GM19372 (cell line): ENCODE results near the gene SNX30.

Experiments
- ATAC-seq: cut with Tn5 transposase; IDR thresholded peaks from one replicate; pipeline ENCODE4 v1.9.1; 2021; ENCODE audit warnings: mild to moderate bottlenecking, low read depth, moderate library complexity; ENCODE audit not compliant: unreplicated experiment

Gene SNX30

DNA sequence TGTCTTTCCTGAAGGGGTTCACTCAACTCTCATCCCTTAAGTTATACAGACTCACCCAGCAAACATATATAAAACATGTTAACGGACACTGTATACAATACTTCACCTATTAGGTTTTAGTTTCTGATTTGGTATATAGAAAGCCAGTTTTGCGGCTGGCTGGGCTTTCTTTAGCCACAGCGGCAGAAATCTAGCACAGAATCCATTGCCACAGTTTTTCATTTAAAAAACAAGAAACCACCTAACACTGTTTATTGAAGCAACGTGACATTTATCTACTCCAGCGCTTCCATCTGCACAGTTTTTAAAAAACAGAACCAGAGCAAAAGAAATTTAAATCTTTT is 67.3 kb downstream of the SNX30 start:
- ATAC-seq = peak; percentile 73

DNA sequence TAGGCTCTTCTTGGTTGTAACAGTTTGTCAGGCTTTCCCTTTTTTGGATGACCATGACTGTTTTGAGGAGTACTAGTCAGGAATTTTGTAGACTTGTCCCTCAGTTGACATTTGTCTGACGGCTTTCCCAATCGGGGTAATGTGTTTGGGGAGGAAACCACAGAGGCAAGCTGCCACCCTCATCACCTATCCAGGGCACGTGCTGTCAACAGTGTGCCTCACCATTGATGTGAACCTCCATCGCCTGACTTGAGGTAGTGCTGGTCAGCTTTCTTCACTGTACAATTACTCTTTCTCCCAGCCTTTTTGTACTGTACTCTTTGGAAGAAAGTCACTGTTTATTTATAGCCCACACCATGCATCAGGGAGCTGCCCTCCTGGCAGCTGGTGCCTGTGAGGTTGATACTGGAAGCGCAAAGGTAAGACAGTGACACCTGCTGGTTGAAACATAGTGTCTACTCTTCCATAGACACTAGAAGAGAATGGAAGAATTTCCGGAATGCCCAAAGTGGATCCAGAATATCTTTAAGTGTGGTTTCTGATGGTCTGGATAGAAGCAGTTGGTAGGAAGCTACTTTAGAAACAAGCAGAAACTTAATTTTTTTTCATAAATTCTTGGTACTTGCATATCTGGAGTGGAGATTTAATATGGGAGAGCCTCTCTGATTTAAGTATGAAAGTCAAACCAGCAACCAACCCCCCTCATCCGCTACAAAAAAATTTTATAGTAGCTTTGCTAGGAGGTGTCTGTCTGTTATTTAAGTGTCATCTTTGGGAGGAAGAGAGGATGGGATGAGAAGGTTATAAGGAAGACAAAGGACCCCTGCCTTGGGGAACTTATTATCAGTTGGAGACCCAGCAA is 69.3 kb downstream of the SNX30 start:
- peak; percentile 49 for ATAC-seq

DNA sequence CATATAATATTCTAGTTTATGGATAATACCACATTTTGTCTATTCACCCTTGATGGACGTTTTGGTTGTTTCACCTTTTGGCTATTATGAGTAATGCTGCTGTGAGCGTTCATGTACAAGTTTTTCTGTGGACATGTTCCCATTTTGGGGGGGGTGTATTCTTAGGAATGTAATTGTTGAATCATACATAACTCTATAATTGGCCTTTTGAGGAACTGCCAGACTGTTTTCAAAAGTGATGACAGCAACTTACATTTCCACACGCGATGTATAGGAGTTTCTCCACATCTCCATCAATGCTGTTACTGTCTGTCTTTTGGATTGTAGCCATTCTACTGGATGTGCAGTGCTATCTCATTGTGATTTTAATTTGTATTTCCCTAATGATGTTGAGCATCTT is 70.3 kb downstream of the SNX30 start:
- no peak for ATAC-seq

DNA sequence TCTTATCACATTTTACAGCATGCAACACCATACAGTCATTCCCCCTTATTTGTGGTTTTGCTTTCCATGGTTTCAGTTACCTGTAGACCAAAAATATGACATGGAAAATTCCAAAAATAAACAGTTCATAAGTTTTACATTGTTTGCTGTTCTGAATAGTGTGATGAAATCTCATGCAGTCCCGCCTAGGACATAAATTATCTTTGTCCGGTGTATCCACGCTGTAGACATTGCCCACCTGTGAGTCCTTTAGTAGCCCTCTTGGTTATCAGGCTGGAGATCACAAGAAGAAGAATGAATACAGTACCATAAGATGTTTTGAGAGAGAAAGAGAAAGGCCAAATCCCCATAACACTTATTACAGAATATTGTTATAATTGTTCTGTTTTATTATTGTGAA is 72.1 kb downstream of the SNX30 start:
- no peak for ATAC-seq

DNA sequence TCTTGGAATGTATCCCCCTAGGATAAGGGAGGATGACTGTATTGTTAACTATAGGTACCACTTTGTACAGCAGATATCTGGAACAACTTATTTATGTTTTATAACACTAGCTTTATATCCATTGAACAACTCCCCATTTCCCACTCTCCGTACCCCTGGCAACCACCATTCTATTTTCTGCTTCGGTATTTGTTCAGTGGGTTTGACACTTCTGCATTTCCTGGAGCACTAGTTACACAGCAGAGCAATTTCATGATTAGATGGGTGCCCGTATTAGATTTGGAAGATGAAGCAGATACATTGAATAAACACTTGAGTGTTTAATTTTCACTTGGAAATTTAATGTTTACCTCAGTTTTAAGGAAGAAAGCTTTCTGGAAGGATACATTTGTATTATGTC is 72.7 kb downstream of the SNX30 start:
- ATAC-seq = no peak

DNA sequence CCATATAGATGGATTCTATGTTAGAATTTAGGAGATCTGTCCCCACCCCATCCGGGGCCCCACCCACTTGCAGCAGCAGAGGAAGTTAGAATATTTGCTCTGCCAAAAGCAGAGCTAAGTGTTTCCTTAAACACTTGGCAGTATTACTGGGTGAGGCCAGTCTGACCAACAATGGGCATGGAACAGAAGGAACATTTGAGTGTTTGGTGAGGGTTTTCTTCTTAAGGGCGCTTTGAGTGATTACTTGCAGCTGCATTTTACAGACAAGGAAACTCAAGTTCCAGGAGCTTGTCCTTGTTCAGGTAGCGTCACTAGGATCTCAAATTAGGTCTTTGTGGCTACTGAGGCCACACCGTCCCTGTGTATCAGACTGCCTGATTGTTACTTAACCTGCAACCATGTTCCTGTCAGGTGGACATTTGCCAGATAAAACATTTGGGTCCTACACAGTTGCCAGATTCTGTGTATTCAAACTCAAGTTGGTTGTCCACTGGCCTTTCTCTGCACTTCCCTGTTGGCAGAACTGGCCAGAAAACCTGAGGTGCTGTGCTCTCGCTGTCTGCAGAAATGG is 80.8 kb downstream of the SNX30 start:
- no peak for ATAC-seq

DNA sequence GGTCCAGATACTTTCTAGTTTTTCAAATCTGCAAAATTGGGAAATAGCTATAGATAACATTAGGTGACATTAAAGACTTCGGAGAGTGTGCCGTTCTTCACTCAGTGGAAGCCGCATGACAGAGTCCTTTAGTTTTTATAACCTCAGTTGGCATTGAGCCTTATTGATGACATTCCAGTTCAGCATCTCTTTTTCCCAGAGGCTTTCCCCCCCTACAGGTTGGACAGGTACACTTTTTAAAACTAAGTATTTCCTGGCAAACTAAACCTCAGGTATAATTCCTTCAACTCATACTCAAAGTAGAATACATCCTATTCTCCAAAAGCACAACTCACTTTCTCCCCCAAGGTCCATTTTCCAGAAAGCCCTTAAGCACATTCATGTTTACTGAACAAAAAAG is 81.4 kb downstream of the SNX30 start:
- no peak for ATAC-seq

DNA sequence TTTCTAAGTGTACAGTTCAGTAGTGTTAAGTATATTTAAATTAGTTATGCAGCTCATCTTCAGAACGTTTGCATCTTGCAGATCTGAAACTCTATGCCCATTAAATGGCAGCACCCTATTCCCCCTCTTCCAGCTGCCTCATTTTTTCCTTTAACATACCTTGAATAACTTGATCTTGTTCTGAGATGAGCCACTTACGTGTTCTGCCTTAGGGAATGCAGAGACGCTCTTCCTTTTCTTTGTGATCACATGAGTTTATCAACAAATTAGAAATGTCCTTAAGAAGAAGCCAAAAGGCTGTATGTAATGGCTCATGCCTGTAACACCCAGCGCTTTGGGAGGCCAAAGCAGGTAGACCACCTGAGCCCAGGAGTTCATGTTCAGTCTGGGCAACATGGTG is 82.5 kb downstream of the SNX30 start:
- no peak for ATAC-seq

DNA sequence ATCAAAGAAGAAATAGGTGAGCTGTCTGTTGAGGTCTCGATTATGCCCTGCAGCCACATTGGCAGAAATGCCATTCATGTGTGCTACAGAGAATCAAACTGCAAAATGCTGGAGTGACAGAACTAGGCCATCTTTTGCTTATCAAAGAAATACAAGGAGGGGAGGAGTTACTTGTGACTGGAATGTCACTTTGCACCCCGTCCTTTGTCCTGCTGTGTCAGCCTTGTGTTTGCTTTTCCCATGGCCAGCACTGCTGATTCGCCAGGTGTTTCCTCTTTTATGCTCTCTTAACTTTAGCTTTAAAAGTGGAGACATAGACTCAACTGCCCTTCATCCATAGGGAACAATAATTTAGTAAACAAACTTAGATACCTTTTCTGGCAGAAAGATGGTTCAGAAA is 85.8 kb downstream of the SNX30 start:
- no peak for ATAC-seq

DNA sequence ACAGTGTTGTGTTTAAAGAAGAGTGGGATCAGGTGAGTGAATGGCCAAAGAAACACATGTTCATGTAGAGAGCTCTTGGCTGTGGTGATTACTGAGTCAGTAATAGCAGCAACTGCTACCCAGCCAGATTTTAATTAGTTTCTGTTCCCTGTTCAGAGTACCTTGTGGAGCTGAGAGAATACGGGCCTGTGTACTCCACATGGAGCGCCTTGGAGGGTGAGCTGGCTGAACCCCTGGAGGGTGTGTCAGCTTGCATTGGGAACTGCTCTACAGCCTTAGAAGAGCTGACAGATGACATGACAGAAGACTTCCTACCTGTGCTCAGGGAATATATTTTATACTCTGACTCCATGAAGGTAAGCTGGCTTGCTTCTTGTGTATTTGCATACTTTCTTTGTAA is 87.8 kb downstream of the SNX30 start:
- ATAC-seq = no peak

DNA sequence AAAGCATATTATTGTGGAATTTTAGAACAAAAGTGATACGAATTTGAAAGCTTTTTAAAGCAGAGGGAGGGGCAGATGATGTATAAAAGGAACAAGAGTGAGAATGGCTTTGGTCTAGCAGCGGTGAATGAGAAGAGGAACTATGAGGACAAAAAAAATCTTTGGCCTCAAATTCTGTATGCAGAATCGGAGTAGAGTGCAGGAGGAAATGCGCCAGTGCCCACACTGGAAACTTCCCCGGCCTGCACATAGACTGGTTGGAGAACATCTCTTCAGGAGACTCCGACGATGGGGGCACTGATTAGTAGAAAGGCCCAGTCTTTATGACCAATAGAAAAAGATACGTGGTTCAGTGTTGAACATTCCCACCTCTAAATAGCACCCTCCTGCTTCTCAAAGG is 88.8 kb downstream of the SNX30 start:
- no peak for ATAC-seq

DNA sequence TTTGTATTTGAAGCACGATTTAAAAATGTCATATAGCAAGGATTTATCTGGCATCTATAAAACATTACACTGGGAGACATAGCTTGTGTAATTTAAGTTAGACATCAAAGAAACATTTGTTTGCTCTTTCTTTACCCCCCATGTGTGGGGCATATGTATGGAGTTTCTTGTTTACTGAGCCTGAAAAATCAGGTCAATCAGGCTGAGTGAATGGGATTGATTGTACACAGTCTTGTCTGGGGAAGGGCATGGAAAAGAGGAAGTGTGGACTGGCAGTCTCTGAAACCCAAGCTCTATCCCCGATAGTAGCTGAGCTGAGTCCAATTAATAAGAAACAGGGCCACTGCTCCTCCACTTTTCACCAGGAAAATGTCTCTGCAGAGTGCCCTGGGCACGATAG is 90.7 kb downstream of the SNX30 start:
- no peak for ATAC-seq

DNA sequence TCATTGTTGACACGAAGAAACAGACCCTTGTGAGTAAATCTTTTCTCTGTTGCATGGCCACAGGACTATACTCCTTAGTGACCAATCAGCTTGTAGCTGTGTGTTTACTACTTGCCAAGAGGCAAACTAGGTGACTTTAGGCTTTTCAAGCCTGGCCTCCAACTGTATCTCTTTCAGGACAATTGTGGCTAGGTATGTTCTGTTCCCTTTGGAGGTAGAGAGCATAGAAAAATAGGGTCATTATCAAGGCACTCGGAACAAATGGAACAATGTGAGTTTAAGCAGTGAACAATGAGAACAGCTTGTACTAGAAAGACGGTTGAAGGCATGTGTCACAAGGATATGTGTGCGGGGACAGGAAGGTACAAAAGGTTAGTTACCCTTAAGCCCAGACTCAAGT is 92.0 kb downstream of the SNX30 start:
- ATAC-seq = no peak

DNA sequence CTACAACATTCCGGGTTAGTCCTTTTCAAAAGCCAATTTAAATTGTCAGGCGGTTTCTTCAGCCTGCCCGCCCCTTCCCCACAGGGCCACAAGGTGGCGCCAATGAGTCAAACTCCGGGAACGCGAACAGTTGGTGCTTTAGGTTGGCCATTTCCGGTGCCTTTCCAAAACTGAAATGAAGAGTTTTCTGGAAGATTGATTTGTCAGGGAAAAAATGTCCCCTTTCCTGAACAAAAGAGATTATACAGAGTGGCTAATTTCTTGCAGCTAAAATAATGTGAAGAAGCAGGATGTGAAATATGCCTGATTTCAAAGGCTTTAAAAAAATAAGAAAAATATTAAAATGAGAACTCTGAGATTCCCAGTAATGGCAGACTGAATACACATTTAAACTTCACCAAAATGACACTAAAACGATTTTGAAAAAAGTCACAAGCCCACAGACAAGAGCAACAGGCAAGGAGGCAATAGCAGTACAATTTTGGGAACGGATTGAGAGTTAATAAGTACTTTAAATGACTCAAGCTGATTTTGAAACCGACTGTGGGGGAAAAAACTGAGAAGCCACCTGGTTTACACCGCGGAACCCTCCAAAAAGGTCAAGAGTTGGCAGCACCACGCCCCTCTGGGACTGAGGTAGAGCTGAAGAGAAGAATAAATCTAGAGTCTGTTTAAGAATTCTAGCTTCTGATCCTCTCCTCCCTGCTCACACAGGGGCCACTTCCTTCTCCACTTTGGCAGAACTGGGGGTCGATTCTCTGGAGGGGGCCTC is 94.4 kb downstream of the SNX30 start:
- ATAC-seq = no peak

DNA sequence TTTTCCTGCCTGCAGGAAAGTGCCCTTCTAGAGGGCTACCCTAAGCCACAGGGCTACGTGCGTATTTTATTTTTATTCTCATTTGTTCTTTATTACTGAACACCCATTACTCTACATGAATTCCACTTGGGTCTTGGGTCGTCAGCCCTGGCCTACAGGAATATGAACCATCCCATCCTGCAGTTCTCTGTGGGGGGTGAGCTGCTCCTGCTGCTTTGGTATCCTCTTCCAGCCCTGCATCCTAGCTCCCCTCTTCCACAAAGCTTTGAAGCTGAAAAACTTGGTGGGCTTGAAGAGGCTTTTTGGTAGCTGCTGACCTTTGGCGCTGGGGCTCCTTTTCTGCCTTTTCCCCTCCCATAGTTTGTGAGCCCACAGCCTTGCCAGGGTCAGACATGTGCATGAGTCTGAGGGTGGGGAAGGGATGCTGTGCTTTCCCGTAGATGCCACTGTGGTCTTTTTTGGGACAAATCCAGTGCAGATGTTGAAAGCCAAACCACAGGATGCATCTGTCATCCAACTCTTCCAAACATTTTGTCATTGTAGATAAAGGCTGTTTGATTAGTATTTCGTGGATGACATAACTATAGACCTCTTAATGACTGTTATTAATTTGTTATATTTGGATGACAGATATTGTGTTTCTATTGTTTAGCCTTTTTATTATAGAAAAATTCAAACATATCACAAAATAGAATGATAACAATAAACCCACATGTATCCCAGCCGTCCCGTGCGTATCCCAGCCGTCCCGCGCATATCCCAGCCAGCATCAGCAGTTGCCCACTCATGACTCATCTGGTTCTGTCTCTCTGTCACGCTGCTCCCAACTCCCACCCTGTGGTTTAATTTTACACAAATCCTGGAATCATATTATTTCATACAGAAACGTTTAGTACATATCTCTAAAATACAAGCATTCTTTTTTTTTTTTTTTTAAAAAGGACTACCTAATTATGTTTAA is 96.2 kb downstream of the SNX30 start:
- ATAC-seq = no peak

DNA sequence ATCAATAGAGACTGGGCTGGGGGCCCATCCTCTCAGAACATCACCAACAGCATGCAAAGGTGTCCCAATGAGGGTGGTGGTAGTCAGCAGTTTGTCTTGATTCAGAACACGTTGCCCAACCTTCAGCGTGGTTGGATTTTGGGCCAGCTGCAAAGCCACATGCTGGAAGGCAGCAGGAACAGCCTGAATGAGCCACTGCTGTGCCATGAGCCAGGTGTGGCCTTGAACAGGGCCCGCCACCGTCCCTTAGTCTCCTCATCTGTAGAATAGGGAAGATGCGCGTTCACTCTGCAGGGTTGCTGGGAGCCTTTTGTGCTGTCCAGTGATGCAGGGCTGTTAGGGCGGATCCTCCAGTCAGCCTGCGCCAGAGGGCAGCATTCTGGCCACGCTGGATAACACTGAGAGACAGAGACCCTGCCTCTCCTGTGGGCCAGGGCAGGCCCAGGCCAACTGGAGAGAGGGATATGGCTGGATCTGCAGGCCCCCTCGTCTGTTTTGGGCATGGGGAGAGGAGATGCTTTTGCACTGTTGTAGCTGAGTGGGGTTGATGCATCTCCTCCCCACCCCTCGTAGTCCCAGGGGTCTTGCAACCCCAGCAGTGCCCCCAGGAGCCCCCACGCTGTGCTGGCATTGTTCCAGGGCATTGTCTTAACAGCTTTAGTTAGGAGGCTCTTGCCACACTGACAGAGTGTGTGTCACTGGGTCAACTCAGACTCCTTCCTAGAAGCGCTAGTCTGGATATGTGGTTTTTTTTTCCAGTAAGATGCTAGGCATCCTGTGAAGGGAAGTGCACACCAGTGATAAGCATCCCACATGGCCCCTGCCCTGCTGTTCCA is 98.0 kb downstream of the SNX30 start:
- no peak for ATAC-seq

DNA sequence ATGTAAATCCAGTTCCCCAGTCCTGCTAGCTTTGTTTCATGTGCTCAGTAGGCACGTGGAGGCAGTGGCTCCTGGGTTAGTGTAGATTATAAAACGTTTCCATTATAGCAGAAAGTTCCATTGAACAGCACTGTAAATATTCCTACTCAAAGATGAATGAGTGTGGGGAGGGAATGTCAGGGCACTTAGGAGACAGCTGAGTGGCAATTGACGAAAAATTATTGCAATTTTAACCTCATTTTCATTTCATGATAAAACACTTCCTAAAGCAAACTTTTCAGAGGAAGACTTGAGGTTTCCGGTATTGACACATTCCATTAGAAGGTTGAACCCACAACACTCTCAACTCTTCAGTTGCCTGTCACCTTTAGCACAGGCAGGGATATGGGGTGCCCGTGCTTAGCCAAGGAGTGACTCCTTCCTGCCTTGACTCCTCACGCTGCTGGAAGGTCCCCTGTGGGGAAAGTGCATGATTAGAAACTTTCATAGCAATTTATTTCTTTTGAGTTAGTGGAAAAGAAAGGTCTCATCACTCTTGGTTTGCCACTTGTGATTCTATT is 98.9 kb downstream of the SNX30 start:
- no peak for ATAC-seq

DNA sequence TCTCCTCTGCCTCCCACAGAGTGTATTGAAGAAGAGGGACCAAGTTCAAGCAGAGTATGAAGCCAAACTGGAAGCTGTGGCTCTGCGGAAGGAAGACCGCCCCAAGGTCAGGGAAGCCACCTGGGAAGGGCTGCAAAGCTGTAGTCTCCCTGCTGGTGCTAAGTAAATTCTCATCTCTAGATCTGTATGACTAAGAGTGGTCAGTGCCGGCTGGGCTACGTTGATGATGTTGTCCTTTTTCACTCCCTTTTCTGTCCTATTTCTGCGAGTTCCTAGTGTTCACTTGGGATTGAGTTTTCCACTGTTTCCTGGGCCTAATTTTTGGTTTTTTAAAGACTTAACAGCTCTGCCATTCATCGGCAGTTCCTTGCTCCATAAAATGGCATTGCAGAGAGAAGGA is 100.3 kb downstream of the SNX30 start:
- ATAC-seq = no peak

DNA sequence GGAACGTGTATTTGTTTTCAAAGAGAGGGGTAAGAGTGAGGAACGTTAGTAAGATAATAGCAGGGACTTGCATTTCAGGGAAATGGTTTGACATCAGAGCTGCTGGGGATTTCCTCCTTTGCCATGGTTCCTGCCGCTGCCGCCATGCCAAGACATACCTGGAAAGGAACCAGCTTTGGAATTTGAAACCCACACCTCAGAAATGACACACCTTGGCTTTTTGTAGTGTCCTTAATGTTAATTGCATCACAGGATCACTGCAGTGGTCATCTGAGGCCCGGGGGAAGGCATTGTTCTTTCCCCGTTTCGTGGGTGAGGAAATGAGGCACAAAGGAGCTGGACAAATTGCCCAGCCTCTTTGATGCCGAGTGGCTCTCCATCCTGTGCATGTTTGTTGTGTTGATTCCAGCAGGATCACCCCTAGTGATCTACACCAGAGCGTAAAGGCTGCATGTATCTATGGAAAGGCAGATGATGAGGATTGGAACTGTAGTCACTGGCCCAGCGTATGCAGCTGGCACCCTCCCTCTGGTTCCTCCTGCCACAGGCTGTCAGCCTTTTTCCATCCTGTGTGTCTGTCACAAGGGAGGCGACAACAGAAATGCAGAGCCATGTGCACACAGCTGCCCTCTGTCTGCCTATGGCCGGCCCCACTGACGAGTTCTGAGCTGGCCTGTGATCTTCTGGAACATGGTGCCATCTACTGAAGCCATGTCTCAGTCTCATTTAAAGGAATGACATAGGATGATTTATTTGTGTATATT is 102.4 kb downstream of the SNX30 start:
- ATAC-seq = no peak
